Measurements from ENCODE around the gene HMG20A. TPM values are rescaled to one million over a fixed set of nuclear protein-coding genes. Genes with fewer than 3 reads are reported as not detected.

Gene HMG20A
- total RNA-seq, 1 experiment from 2014 or later: 60.2 TPM

DNA sequence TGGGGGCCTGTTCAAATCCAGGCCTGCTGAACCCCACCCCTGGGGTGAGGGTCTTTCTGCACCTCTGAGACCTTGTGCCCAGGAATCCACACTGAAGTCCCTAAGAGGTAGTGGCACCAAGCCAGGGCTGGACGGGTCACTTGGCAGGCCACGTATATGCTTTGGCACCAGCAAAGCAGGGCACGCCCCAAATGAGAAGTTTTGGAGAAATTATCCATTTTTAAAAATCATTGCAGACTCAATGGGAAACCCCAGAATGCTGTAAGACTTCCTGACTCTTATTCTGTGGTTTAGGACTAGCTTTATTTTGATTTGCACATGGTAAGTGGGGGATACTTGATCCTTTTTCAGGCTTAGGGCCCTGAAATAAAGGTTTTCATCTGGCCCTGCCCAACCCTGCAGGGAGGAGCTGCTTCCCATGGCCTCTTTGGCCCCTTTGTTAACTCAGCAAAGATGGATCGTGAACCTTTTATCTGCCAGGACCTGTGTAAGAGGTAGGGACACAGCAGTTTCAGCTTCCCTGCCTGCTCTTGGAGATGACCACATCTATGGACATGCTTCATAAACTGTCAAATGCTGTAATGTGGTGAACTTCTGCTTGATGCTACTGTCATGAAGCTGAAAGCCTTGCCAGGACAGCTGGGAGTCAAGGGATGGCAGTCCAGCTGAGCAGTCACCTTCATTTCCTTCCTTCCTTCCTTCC, 88.0 kb downstream of the HMG20A start:
- H3K27ac ChIP-seq (ENCODE audit: insufficient read length, low read depth, low read length): no peak overlapping the region
- no peak overlapping the region for H3K4me2 ChIP-seq (ENCODE audit: insufficient read depth, insufficient read length, low read length)
- no peak overlapping the region for H2BK12ac ChIP-seq (ENCODE audit: insufficient read length, low read depth, low read length)
- no peaks in the 10 kb centered on the region for H3K23me2 ChIP-seq (ENCODE audit: insufficient read length, low read depth, low read length, poor library complexity, severe bottlenecking)
- WGBS (ENCODE audit: extremely low coverage, insufficient read length, low lambda C conversion rate): no CpG with 5 or more reads among the region's 4 CpGs
- H4K91ac ChIP-seq (ENCODE audit: insufficient read length, low read depth, low read length): no peak overlapping the region
- DNase-seq: no peak
- Mint-ChIP-seq H3K36me3 (ENCODE audit: insufficient read depth in 1 of 3, low read depth in 3 of 3) (peaks cover 0 to 8% (median 2%) of the 10 kb centered on the region in 3 experiments; a peak in 3 of 7 replicates), H3K27me3 (ENCODE audit: low read depth) (no peaks in the 10 kb centered on the region), H3K9me3 (peaks cover 2 to 4% of the 10 kb centered on the region in 2 experiments; a peak in 3 of 5 replicates), H3K4me1 (peaks cover 62 to 68% of the 10 kb centered on the region in 2 experiments), H3K4me3 (no peak overlapping the region; a peak in 1 of 5 replicates), H3K27ac (peak overlapping the region in 2 of 3 experiments; percentile 85 to 93; a peak in 6 of 7 replicates)
- H4K20me1 ChIP-seq (ENCODE audit: control insufficient read depth, insufficient read depth, insufficient read length): no peaks in the 10 kb centered on the region
- no peak overlapping the region for H3K23ac ChIP-seq (ENCODE audit: insufficient read length, low read depth, low read length)
- H3K18ac ChIP-seq (ENCODE audit: insufficient read length, low read depth, low read length): no peak overlapping the region
- H2BK5ac ChIP-seq (ENCODE audit: insufficient read length, low read length): no peak overlapping the region
- TF ChIP-seq, protein P1, sequence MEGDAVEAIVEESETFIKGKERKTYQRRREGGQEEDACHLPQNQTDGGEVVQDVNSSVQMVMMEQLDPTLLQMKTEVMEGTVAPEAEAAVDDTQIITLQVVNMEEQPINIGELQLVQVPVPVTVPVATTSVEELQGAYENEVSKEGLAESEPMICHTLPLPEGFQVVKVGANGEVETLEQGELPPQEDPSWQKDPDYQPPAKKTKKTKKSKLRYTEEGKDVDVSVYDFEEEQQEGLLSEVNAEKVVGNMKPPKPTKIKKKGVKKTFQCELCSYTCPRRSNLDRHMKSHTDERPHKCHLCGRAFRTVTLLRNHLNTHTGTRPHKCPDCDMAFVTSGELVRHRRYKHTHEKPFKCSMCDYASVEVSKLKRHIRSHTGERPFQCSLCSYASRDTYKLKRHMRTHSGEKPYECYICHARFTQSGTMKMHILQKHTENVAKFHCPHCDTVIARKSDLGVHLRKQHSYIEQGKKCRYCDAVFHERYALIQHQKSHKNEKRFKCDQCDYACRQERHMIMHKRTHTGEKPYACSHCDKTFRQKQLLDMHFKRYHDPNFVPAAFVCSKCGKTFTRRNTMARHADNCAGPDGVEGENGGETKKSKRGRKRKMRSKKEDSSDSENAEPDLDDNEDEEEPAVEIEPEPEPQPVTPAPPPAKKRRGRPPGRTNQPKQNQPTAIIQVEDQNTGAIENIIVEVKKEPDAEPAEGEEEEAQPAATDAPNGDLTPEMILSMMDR (conservative IDR thresholded peaks at IDR 0.05): no peak
- no peaks in the 10 kb centered on the region for H3K9me3 ChIP-seq (ENCODE audit: control insufficient read depth, low read depth, low read length)
- no peaks in the 10 kb centered on the region for H3K79me2 ChIP-seq (ENCODE audit: insufficient read depth, low read length)
- no peak overlapping the region for H3K4ac ChIP-seq (ENCODE audit: low read depth, low read length)
- H3T11ph ChIP-seq (ENCODE audit: low read length): no peak overlapping the region
- H3K27me3 ChIP-seq (ENCODE audit: insufficient read depth, low read length): no peaks in the 10 kb centered on the region
- no peaks in the 10 kb centered on the region for H3K79me1 ChIP-seq (ENCODE audit: insufficient read depth, low read depth, low read length, poor library complexity, severe bottlenecking)
- no peak overlapping the region for H2AFZ ChIP-seq (ENCODE audit: low read length)
- H3K14ac ChIP-seq (ENCODE audit: insufficient read depth, low read length): no peak overlapping the region
- H4K5ac ChIP-seq (ENCODE audit: insufficient read length, low read depth, low read length): no peak overlapping the region
- no peak overlapping the region for H2AK5ac ChIP-seq (ENCODE audit: insufficient read length, low read length)
- H3K4me1 ChIP-seq (ENCODE audit: insufficient read depth, low read length): peaks cover 14% of the 10 kb centered on the region
- H2BK20ac ChIP-seq (ENCODE audit: low read depth, low read length, poor library complexity, severe bottlenecking): no peak overlapping the region
- no peak overlapping the region for H3K9ac ChIP-seq (ENCODE audit: extremely low read depth, insufficient read length, low read length)
- H4K8ac ChIP-seq (replicated peaks; ENCODE audit: insufficient read length, low read depth, low read length): no peak overlapping the region
- no peak overlapping the region for H2BK120ac ChIP-seq (ENCODE audit: low read depth, low read length, poor library complexity, severe bottlenecking)
- H3K56ac ChIP-seq (ENCODE audit: insufficient read length, low read depth, low read length): no peak overlapping the region
- no peak overlapping the region for H2BK15ac ChIP-seq (ENCODE audit: low read depth, low read length)

All from H9 (cell line).